IPS-11a (cell line): ENCODE measurements around the gene GNB3.
A peak's percentile ranks its signal among the peaks of the same experiment; 100 is the strongest.

Experiments
- H3K4me3 ChIP-seq: one replicate; pipeline ENCODE4 v1.5.1; 2013; ENCODE audit warnings: low read depth, low read length, control low read depth

Gene GNB3

GRCh38 chr12:6840761-6841515 is at the start of gene GNB3:
Gene GNB3 (plus strand): TSS chr12:6840925. CDS start chr12:6841288, 363 bp downstream.
- H3K4me3 ChIP-seq: no peak within 1 kb of the TSS

GRCh38 chr12:6791931-6792520 is 48.7 kb upstream of the GNB3 start:
- no peak overlapping the region for H3K4me3 ChIP-seq

DNA sequence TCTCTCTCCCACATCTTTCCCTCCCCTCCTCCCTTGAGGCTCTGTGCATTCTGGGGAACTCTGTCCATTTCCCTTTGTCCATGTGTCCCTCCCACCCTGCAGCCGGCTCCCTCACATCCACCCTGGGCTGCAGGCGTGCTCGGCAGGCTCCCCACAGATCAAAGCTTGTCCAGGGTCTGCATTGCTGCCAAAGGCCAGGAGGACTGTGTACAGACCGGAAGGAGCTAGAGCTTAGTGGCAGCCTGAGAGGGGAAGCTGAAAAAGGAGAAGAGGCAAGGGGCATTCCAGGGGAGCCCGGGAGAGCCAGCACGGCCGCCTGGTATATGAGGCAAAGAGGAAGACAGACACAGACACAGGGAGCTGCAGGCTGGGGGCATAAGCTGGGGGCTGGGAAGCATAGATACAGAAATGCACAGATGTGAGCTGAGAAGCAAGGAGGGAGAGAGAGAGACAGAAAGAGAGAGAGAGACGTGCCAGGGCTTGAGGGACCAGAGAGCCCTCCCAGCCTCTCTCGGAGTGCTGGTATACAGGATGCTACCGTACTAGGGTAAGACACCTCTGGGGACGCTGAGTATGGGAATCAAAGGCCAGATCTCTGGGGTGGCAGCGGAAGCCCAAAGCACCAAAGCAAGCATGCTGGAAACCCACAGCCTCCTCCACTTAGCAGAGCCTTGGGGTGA is 48.1 kb upstream of the GNB3 start:
- no peak overlapping the region for H3K4me3 ChIP-seq

DNA sequence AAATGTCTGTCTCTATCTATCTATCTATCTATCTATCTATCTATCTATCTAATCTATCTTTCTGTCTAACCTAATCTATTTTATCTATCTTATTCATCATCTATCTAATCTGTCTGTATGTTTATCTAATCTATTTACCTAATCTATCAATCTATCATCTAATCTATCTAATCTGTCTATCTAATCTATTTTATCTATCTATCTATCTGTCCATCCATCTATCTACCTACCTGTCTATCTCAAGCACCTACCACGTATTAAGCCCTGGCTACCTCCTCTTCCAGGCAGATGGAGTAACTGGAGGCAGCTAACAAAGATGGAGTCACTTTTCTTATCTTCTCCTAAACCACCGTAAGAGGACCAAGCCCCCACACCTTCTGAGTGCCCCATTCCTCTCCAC is 45.6 kb upstream of the GNB3 start:
- no peak overlapping the region for H3K4me3 ChIP-seq

DNA sequence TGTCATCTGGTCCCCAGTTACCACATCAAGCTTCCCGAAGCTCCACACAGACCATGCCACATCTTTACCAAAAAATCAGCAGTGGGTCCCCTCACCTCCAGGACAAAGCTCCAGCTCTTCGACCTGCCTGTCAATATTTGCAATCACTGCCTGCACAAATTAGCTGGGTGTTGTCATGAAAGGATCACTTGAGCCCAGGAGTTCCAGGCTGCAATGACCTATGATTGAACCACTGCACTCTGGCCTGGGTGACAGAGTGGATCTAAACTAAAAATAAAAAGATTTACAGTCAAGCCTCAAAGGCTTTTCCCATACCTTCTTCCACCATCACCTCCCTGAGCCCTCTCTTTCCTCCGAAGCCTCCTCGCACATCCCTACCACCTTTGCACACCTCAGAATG is 44.1 kb upstream of the GNB3 start:
- H3K4me3 ChIP-seq: no peak overlapping the region

- no peak overlapping the region for H3K4me3 ChIP-seq
These were observed 41.6 kb upstream of the GNB3 start for GRCh38 chr12:6799147-6799546.

- no peak overlapping the region for H3K4me3 ChIP-seq
These were observed 33.6 kb upstream of the GNB3 start for GRCh38 chr12:6807170-6807569.

GRCh38 chr12:6809056-6809455 is 31.7 kb upstream of the GNB3 start:
- H3K4me3 ChIP-seq: no peak overlapping the region

DNA sequence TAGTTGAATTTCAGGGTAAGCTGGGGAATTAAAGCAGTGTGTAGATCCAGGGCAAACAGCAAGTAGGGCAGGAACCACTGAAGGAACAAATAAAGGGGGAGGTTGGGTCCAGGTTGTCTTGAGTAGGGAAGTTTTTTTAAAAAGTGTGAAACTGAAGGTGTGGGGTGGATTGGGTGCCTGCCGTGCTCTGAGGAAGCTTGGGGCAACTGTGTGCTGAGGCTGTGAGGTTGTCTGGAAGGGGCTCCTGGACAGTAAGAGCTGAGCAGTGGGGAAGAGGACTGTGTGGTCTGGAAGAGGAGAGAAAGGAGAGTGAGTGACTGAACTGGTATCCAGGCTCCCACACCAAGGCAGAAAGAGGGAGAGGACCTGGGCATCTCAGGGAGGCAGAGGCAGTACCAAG is 30.0 kb upstream of the GNB3 start:
- no peak overlapping the region for H3K4me3 ChIP-seq

DNA sequence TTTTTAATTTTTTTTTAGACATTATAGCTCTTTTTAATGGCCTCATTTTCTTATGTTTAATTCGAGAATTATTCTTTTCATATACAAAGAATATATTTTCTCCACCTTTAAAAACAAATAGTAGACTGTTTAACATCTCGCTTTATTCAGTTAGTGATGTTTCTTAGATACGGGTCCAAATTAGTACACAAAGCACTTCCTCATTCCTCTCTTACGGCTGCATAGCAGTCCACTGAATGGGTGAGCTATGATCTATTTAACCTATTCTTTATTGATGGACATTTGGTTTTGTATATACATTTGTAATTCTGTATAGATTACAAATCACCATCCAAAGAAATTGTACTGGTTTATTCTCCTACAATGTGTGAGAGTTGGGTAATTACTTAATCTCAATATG is 27.4 kb upstream of the GNB3 start:
- H3K4me3 ChIP-seq: no peak overlapping the region

DNA sequence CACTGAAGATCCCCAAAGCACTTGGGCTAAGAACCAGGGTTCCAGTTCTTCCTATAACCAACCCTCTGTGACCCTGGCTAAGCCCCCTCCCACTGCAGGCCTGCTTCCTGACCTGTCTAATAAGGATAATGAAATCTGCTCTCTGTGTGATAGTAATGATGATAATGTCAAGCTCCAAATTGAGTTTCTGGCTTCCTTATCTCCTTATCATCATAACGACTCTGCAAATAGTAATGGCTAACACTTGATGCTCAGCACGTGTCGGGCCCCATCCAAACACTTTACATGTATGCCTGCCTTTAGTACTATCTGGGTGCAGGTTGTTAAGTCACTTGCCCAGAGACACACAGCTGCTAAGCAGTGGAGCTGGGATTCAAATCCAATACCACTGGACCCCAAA is 24.1 kb upstream of the GNB3 start:
- H3K4me3 ChIP-seq: no peak overlapping the region

DNA sequence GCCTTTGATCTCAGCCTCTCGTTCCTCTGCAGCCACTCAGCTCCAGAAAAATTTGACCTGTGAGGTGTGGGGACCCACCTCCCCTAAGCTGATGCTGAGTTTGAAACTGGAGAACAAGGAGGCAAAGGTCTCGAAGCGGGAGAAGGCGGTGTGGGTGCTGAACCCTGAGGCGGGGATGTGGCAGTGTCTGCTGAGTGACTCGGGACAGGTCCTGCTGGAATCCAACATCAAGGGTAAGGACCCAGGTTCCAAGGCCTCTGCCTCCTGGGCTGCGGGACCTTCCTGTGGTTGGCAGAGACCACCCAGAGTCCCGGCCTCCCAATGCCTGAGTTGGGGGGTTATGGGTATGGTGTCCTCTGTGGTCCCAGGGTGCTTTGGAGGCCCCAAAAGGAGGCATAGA is 23.6 kb upstream of the GNB3 start:
- no peak overlapping the region for H3K4me3 ChIP-seq

GRCh38 chr12:6817662-6818157 is 23.0 kb upstream of the GNB3 start:
- H3K4me3 ChIP-seq: no peak overlapping the region

DNA sequence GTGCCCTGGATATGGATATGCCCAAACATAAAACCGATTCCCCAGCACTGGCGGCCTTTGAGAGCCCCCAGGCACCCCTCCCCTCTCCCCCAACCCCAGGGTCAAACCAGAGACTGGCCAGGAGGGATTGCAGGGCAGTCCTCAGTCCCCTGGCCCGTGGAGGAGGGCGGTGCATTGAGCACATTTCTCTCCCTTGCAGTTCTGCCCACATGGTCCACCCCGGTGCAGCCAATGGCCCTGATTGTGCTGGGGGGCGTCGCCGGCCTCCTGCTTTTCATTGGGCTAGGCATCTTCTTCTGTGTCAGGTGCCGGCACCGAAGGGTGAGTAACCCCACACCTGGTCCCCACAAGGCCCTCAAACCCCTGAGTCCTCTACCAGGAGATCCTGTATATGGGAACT is 22.5 kb upstream of the GNB3 start:
- no peak overlapping the region for H3K4me3 ChIP-seq

DNA sequence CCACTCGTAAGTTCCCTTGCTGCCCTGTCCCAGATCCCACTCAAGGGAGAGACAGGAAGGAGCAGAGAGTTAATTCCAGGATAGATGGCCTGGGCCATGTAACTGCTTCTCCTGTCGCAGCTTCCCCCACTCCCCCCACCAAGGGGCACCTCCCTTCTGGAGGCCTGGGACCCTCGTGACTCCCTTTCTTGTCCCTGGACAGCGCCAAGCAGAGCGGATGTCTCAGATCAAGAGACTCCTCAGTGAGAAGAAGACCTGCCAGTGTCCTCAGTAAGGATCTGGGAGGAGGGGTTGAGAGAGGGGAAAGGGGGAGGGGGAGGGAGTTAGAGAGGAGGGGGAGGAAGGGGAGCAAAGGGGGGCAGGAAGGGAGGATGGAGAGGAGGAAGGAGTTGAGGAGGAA is 22.1 kb upstream of the GNB3 start:
- no peak overlapping the region for H3K4me3 ChIP-seq

- H3K4me3 ChIP-seq: no peak overlapping the region
These were observed 21.4 kb upstream of the GNB3 start for GRCh38 chr12:6819106-6820030.

DNA sequence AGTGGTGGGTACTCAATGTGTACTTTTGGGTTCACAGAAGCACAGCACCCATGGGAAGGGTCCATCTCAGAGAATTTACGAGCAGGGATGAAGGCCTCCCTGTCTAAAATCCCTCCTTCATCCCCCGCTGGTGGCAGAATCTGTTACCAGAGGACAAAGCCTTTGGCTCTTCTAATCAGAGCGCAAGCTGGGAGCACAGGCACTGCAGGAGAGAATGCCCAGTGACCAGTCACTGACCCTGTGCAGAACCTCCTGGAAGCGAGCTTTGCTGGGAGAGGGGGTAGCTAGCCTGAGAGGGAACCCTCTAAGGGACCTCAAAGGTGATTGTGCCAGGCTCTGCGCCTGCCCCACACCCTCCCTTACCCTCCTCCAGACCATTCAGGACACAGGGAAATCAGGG is 20.6 kb upstream of the GNB3 start:
- H3K4me3 ChIP-seq: no peak overlapping the region

DNA sequence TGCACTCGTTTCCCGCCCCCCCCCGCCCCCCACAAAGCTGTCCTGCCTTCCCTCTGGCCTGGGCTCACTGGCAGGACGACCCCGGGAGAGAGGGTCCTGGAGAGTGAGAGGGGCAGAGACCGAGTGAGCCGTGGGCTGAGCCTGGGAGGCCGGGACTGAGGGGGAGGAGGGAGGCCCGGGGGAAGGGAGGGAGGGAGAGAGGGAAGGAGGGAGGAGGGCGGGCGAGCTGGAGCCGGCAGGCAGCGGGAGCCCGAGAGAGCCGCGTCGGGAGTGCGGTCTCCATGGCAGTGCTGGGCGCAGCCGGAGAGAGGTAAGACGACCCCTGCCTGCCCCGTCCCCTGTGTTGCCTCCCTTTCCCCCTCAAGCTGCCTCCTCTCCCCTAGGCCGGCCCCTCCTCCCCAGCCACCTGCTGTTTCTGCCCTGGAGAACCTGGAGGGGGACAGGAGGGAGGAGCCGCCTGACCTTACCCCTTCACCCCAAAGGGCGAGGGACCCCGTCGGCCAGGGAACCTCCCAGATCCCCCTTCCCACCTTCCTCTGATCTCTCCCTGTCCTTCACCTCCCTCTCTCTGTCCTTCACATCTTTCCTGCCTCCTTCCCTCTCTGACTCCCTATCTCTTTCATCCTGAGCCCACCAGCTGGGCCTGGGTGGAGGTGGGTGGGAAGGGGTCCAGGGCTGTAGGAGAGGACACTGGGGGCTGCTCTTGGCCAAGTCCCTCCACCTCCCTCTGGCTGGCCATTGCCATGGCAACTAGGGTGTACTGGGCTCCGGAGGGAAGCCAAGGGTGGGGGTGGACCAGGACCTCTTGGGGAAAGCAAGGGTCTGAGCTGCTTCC is 18.9 kb upstream of the GNB3 start, which contains the start of gene GPR162:
Gene GPR162 (plus strand): TSS at position 231 of the 835 bp plus-strand sequence. CDS start 2,078 bp downstream, outside the sequence.
- peak within 1 kb of the TSS; percentile 60 for H3K4me3 ChIP-seq

- H3K4me3 ChIP-seq: no peak overlapping the region
These were observed 18.1 kb upstream of the GNB3 start for GRCh38 chr12:6822426-6823135.
